ENCODE data around the gene BCAS1.

BCAS1 gene

DNA sequence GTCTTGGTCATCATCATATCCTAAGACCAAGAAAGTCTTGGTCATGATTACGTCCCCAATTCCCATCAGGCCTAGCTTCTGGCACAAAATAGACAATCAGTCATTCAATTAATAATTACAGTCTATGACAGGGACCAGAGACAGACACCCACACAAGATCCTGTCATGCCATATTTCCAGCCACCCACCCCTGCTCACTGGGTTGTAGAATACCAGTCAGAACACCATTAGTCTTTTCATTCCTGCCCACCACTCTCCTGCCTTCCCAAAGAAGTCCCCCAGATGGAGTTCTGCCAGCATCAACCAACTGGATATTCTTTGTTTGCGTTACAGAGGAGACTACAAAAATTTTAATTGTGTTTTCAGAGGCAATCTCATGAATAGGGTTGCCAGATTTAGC lies 81.0 kb downstream of the BCAS1 start:
- TF ChIP-seq, protein P1, sequence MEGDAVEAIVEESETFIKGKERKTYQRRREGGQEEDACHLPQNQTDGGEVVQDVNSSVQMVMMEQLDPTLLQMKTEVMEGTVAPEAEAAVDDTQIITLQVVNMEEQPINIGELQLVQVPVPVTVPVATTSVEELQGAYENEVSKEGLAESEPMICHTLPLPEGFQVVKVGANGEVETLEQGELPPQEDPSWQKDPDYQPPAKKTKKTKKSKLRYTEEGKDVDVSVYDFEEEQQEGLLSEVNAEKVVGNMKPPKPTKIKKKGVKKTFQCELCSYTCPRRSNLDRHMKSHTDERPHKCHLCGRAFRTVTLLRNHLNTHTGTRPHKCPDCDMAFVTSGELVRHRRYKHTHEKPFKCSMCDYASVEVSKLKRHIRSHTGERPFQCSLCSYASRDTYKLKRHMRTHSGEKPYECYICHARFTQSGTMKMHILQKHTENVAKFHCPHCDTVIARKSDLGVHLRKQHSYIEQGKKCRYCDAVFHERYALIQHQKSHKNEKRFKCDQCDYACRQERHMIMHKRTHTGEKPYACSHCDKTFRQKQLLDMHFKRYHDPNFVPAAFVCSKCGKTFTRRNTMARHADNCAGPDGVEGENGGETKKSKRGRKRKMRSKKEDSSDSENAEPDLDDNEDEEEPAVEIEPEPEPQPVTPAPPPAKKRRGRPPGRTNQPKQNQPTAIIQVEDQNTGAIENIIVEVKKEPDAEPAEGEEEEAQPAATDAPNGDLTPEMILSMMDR (IDR thresholded peaks at IDR 0.05; ENCODE audit: low read depth, low read length, missing control alignments) = no peak
- DNase-seq (ENCODE audit: extremely low read depth, low read depth) = no peak
- no peak overlapping the region for H3K4me3 ChIP-seq (replicated peaks; ENCODE audit: low read depth, low read length)

DNA sequence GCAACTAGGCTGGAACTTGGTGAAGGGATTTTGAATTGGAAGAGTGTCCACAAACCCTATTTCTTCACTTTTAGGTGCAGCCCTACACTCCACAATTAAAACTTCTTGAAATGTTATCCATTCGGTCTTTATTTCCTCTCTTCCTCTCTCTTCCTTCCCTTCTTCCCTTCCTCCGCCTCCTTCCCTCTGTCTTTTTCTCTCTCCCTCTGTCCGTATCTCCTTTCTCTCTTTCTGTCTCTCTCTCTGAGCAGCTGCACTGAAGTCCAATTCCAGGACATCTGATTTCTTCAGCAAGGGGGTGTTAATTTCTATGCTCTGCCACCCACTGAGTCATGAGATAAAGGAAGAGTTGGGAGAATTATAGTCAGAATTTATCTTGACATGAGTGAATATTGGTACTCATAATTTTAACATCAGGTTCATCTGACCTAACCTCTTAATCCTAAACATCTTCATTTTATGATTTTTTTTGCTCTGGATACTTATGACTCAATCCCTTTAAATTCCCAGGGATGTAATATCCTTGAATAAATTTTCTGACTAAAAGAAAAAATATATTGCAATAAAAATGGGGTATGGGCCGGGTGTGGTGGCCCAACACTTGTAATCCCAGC lies 84.2 kb downstream of the BCAS1 start:
- no peak overlapping the region for H3K4me3 ChIP-seq (replicated peaks; ENCODE audit: low read depth, low read length)
- TF ChIP-seq, protein P1 (IDR thresholded peaks at IDR 0.05; ENCODE audit: low read depth, low read length, missing control alignments) = no peak
- DNase-seq (ENCODE audit: extremely low read depth, low read depth) = no peak

DNA sequence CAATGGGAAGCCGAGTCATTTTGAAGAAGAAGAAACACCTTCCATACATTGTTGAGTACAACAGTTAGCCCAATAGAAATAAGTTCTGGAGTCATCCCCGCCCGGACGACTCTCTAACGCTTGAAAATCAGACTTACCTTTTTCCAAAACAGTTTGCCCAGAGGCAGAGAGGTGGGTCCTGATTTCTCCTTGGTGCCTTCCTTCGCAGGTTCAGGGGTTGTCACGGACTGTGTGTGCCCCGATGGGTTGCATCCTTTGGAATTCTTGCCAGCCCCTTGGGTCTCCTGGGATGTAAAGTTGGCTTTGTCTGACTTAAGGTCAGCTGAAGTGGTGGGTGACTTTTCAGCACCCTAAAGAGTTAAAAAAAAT lies 85.3 kb downstream of the BCAS1 start:
- no peak overlapping the region for H3K4me3 ChIP-seq (replicated peaks; ENCODE audit: low read depth, low read length)
- no peak for DNase-seq (ENCODE audit: extremely low read depth, low read depth)
- TF ChIP-seq, protein P1 (IDR thresholded peaks at IDR 0.05; ENCODE audit: low read depth, low read length, missing control alignments) = no peak

DNA sequence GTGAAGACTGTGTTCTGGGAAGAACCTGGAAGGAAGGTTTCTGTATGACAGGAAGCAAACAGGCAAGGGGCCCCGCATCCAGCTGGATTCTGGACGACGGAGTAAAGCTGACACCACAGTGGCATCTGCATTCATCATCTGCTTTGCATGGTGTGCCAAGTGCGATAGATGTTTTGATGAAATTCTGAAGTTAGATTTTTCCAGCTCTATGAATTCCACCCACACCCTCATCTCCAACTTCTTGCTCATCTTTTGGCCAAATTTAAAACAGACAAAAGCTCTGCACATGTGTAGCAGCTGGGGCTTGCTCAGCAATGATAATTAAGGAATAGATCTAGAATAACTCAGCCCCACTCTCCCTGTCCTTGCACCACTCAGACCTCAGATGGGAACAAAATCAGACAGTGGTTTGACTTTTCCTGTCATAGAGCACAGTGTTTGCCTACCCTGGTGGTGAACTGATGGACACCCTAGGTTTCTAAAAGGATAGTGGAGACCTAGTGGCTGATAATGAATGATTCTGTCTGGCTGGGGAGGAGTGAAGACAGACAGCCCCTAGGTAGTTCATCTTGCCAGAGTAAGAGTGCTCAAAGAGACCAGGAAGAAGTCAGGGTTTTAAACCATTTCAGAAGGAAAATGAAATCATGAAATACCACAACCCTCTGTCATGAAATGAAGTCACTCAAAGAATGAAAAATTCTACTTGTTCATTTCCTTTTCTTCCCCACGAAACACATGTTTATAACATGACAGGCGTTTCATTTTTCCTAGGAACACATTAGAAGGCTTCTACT lies 85.8 kb downstream of the BCAS1 start:
- H3K4me3 ChIP-seq (replicated peaks; ENCODE audit: low read depth, low read length) = no peak overlapping the region

DNA sequence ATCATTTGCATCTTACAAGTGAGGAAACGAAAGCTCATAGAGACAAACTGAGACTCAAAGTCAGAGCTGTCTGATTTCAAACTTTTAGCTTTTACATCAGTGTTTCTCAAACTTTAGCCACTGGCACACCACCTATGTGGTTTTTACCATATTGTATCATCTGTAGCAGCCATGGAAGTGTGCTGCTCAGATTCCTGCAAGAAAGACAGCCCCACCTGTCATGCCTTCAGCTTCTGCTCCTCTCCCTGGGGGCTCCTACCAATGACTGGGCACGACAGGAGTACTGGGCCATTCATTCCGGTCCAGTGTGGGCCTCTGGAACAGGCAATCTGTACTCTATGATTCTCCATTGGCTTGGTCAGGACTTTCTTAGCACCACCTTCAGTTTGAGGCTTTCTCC lies 87.0 kb downstream of the BCAS1 start:
- DNase-seq (ENCODE audit: extremely low read depth, low read depth) = no peak
- TF ChIP-seq, protein P1 (IDR thresholded peaks at IDR 0.05; ENCODE audit: low read depth, low read length, missing control alignments) = no peak
- no peak overlapping the region for H3K4me3 ChIP-seq (replicated peaks; ENCODE audit: low read depth, low read length)

More for the DNA sequence above, 85.8 kb downstream of the BCAS1 start:
- DNase-seq (ENCODE audit: extremely low read depth, low read depth) = peak; percentile 26
- TF ChIP-seq, protein P1 (IDR thresholded peaks at IDR 0.05; ENCODE audit: low read depth, low read length, missing control alignments) = no peak

DNA sequence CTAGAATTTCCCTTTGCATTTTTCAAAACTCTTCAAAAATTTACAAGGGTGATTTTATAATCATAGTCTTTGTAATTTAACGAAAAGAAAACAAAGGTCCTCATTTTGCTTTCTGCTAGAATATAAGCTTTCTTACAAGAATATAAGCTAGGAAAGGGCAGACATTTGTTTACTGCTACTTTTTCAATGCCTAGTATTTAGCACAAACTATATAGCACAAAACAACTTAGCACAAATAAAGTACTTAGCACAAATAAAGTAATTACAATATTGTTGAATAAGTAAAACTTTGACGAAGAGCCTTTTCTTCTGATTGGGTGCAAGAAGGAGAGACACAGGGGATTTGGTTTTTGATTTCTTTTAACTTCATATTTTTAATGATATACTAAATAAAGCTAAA lies 87.8 kb downstream of the BCAS1 start:
- TF ChIP-seq, protein P1 (IDR thresholded peaks at IDR 0.05; ENCODE audit: low read depth, low read length, missing control alignments) = no peak
- no peak for DNase-seq (ENCODE audit: extremely low read depth, low read depth)
- no peak overlapping the region for H3K4me3 ChIP-seq (replicated peaks; ENCODE audit: low read depth, low read length)

All from HFF-Myc (cell line).